ENCODE results near the gene PRRC1. TPM values are rescaled to one million over a fixed set of nuclear protein-coding genes. Genes with fewer than 3 reads are reported as not detected.
A peak's percentile ranks its signal among the peaks of the same experiment; 100 is the strongest.

The PRRC1 gene
- total RNA-seq (2021) (58.7 to 77.9 TPM (median 61.7 TPM) in 3 replicates), Bru-seq, nascent RNA (percentile 94 among the genes with signal in this experiment)
- long read RNA-seq, experiment 1, full-length matches to known transcripts: 311 of 392 reads
- long read RNA-seq, experiment 1, partial matches to known transcripts: 17 of 392 reads
- long read RNA-seq, experiment 1, other reads (novel, unspliced or antisense): 64 of 392 reads
- long read RNA-seq, experiment 2, full-length matches to known transcripts: 21 of 72 reads
- long read RNA-seq, experiment 2, partial matches to known transcripts: 46 of 72 reads
- long read RNA-seq, experiment 2, other reads (novel, unspliced or antisense): 5 of 72 reads
- long read RNA-seq, experiment 3, full-length matches to known transcripts: 34 of 42 reads
- long read RNA-seq, experiment 3, partial matches to known transcripts: 0 of 42 reads
- long read RNA-seq, experiment 3, other reads (novel, unspliced or antisense): 8 of 42 reads

DNA sequence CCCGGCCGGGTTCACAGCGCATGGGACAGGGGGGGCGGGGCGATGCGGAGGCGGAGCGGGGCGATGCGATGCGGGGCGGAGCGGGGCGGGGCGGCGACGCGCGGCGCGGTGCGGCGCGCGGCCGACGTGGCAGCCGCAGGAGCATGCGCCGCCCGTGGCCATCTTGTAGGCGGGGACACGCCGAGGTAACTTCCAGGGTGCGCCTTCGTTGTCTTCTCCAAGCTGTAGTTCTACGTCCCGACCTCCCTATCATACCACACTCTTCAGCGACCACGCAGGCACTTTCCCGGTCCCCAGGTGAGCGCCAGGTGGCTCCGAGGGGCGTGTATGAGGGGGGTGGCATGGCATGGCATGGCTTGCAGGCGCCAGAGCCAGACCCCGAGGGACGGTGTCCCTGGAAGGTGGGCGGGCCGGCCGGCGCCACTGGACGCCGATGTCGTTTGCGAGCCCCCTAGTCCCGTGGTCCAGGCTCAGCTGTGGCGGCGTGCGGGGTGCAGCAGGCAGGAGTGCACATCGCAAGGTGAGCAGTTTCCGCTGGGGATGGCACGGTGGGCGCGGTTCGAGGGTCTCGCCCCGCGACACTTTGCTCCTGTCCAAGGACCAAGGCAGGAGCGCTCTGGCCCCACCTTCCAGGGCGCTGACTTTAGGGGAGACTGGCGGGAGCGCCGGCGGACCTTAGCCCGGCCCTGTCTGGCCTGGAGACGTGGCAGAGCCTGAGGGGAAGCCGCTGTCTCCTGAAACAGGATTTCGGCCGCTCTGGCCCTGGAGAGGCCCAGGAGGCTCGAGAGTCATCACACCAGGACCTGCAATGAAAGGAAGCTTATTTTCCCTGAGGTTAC, at the start of gene PRRC1:
PRRC1 (plus strand) TSS at position 161 of the 839 bp plus-strand sequence. CDS start 5,840 bp downstream, outside the sequence.
- Mint-ChIP-seq H3K27me3 (ENCODE audit: low read depth) (no peaks in the 10 kb centered on the region; the same call in 1 of the 2 replicates), H3K4me3 (peak within 1 kb of the TSS; percentile 84), H3K27ac (peak within 1 kb of the TSS; percentile 79), H3K4me1 (peaks cover 20% of the 10 kb centered on the region), H3K36me3 (peaks cover 30% of the 10 kb centered on the region), H3K9me3 (peaks cover 16% of the 10 kb centered on the region)
- DNase-seq (ENCODE audit: low spot score): peak; percentile 77
- CTCF ChIA-PET: interaction anchor here (1.0 kb wide), 1 partner anchor 19 kb away, joined by 4 read pairs; no protein-coding TSS in a partner anchor
- ATAC-seq: peak; percentile 90
- POLR2A ChIA-PET: interaction anchor here (0.6 to 1.0 kb wide), 2 partner anchors 236 to 395 kb away, joined by 3 read pairs; no protein-coding TSS in a partner anchor
- TF ChIP-seq, protein P1, sequence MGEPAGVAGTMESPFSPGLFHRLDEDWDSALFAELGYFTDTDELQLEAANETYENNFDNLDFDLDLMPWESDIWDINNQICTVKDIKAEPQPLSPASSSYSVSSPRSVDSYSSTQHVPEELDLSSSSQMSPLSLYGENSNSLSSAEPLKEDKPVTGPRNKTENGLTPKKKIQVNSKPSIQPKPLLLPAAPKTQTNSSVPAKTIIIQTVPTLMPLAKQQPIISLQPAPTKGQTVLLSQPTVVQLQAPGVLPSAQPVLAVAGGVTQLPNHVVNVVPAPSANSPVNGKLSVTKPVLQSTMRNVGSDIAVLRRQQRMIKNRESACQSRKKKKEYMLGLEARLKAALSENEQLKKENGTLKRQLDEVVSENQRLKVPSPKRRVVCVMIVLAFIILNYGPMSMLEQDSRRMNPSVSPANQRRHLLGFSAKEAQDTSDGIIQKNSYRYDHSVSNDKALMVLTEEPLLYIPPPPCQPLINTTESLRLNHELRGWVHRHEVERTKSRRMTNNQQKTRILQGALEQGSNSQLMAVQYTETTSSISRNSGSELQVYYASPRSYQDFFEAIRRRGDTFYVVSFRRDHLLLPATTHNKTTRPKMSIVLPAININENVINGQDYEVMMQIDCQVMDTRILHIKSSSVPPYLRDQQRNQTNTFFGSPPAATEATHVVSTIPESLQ (CRISPR knock-in tag; IDR thresholded peaks at IDR 0.05): no peak
- no peak for TF ChIP-seq ZNF263 (CRISPR knock-in tag; IDR thresholded peaks at IDR 0.05; ENCODE audit: low read depth)
- TF ChIP-seq, protein P2, sequence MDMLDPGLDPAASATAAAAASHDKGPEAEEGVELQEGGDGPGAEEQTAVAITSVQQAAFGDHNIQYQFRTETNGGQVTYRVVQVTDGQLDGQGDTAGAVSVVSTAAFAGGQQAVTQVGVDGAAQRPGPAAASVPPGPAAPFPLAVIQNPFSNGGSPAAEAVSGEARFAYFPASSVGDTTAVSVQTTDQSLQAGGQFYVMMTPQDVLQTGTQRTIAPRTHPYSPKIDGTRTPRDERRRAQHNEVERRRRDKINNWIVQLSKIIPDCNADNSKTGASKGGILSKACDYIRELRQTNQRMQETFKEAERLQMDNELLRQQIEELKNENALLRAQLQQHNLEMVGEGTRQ (CRISPR knock-in tag; IDR thresholded peaks at IDR 0.05): peak; percentile 17; the same call in 1 of the 2 replicates
- TF ChIP-seq CREB1 (CRISPR knock-in tag; IDR thresholded peaks at IDR 0.05): peak; percentile 18; the same call in 1 of the 2 replicates
- TF ChIP-seq FOXK1 (CRISPR knock-in tag; IDR thresholded peaks at IDR 0.05): peak; percentile 76
- 0 out of 2 replicates have a peak, but pooled peaks have one; percentile 22 for TF ChIP-seq TEAD1 (CRISPR knock-in tag; IDR thresholded peaks at IDR 0.05)
- TF ChIP-seq, protein P3, sequence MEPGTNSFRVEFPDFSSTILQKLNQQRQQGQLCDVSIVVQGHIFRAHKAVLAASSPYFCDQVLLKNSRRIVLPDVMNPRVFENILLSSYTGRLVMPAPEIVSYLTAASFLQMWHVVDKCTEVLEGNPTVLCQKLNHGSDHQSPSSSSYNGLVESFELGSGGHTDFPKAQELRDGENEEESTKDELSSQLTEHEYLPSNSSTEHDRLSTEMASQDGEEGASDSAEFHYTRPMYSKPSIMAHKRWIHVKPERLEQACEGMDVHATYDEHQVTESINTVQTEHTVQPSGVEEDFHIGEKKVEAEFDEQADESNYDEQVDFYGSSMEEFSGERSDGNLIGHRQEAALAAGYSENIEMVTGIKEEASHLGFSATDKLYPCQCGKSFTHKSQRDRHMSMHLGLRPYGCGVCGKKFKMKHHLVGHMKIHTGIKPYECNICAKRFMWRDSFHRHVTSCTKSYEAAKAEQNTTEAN (CRISPR knock-in tag; IDR thresholded peaks at IDR 0.05): peak; percentile 78; the same call in 1 of the 2 replicates
- TF ChIP-seq, protein P4, sequence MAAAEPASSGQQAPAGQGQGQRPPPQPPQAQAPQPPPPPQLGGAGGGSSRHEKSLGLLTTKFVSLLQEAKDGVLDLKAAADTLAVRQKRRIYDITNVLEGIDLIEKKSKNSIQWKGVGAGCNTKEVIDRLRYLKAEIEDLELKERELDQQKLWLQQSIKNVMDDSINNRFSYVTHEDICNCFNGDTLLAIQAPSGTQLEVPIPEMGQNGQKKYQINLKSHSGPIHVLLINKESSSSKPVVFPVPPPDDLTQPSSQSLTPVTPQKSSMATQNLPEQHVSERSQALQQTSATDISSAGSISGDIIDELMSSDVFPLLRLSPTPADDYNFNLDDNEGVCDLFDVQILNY (CRISPR knock-in tag; IDR thresholded peaks at IDR 0.05): peak; percentile 69; the same call in 1 of the 2 replicates
- 0 out of 2 replicates have a peak, but pooled peaks have one; percentile 63 for TF ChIP-seq ETV6 (CRISPR knock-in tag; IDR thresholded peaks at IDR 0.05)
- TF ChIP-seq, protein P5, sequence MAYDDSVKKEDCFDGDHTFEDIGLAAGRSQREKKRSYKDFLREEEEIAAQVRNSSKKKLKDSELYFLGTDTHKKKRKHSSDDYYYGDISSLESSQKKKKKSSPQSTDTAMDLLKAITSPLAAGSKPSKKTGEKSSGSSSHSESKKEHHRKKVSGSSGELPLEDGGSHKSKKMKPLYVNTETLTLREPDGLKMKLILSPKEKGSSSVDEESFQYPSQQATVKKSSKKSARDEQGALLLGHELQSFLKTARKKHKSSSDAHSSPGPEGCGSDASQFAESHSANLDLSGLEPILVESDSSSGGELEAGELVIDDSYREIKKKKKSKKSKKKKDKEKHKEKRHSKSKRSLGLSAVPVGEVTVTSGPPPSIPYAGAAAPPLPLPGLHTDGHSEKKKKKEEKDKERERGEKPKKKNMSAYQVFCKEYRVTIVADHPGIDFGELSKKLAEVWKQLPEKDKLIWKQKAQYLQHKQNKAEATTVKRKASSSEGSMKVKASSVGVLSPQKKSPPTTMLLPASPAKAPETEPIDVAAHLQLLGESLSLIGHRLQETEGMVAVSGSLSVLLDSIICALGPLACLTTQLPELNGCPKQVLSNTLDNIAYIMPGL (CRISPR knock-in tag; IDR thresholded peaks at IDR 0.05): peak; percentile 44; the same call in 1 of the 2 replicates
- TF ChIP-seq, protein P6, sequence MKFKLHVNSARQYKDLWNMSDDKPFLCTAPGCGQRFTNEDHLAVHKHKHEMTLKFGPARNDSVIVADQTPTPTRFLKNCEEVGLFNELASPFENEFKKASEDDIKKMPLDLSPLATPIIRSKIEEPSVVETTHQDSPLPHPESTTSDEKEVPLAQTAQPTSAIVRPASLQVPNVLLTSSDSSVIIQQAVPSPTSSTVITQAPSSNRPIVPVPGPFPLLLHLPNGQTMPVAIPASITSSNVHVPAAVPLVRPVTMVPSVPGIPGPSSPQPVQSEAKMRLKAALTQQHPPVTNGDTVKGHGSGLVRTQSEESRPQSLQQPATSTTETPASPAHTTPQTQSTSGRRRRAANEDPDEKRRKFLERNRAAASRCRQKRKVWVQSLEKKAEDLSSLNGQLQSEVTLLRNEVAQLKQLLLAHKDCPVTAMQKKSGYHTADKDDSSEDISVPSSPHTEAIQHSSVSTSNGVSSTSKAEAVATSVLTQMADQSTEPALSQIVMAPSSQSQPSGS (CRISPR knock-in tag; IDR thresholded peaks at IDR 0.05; ENCODE audit: borderline replicate concordance, low read depth): no peak
- TF ChIP-seq CREM (CRISPR knock-in tag; IDR thresholded peaks at IDR 0.05): peak; percentile 32
- TF ChIP-seq RELA (CRISPR knock-in tag; IDR thresholded peaks at IDR 0.05; ENCODE audit: borderline replicate concordance): peak; percentile 83; the same call in 1 of the 2 replicates
- no peak for TF ChIP-seq TP53 (CRISPR knock-in tag; IDR thresholded peaks at IDR 0.05)
- peak; percentile 35; the same call in 1 of the 2 replicates for TF ChIP-seq JUN (CRISPR knock-in tag; IDR thresholded peaks at IDR 0.05)
- TF ChIP-seq OVOL2 (CRISPR knock-in tag; IDR thresholded peaks at IDR 0.05; ENCODE audit: borderline replicate concordance): no peak
- TF ChIP-seq, protein P7, sequence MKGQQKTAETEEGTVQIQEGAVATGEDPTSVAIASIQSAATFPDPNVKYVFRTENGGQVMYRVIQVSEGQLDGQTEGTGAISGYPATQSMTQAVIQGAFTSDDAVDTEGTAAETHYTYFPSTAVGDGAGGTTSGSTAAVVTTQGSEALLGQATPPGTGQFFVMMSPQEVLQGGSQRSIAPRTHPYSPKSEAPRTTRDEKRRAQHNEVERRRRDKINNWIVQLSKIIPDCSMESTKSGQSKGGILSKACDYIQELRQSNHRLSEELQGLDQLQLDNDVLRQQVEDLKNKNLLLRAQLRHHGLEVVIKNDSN (CRISPR knock-in tag; IDR thresholded peaks at IDR 0.05): 0 out of 2 replicates have a peak, but pooled peaks have one; percentile 34
- no peak for TF ChIP-seq CBFB (CRISPR knock-in tag; IDR thresholded peaks at IDR 0.05; ENCODE audit: low read depth)
- no peak for TF ChIP-seq HMGA2 (CRISPR knock-in tag; IDR thresholded peaks at IDR 0.05)
- 0 out of 2 replicates have a peak, but pooled peaks have one; percentile 85 for TF ChIP-seq KAT7 (CRISPR knock-in tag; IDR thresholded peaks at IDR 0.05; ENCODE audit: borderline replicate concordance)
- TF ChIP-seq, protein P8, sequence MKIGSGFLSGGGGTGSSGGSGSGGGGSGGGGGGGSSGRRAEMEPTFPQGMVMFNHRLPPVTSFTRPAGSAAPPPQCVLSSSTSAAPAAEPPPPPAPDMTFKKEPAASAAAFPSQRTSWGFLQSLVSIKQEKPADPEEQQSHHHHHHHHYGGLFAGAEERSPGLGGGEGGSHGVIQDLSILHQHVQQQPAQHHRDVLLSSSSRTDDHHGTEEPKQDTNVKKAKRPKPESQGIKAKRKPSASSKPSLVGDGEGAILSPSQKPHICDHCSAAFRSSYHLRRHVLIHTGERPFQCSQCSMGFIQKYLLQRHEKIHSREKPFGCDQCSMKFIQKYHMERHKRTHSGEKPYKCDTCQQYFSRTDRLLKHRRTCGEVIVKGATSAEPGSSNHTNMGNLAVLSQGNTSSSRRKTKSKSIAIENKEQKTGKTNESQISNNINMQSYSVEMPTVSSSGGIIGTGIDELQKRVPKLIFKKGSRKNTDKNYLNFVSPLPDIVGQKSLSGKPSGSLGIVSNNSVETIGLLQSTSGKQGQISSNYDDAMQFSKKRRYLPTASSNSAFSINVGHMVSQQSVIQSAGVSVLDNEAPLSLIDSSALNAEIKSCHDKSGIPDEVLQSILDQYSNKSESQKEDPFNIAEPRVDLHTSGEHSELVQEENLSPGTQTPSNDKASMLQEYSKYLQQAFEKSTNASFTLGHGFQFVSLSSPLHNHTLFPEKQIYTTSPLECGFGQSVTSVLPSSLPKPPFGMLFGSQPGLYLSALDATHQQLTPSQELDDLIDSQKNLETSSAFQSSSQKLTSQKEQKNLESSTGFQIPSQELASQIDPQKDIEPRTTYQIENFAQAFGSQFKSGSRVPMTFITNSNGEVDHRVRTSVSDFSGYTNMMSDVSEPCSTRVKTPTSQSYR (CRISPR knock-in tag; IDR thresholded peaks at IDR 0.05): 0 out of 2 replicates have a peak, but pooled peaks have one; percentile 17
